Mesodermal cell (in vitro differentiated cells): ENCODE results near the gene ATP7B.

Experiments used
- H3K27ac ChIP-seq: 2 replicates; pipeline ENCODE4 v1.7.0; 2013; ENCODE audit warnings: mild to moderate bottlenecking, low read depth, low read length, moderate library complexity; ENCODE audit not compliant: severe bottlenecking
- H3K36me3 ChIP-seq: 2 replicates; pipeline ENCODE4 v1.7.1; 2013; ENCODE audit warnings: mild to moderate bottlenecking, low read length, moderate library complexity; ENCODE audit not compliant: control insufficient read depth, insufficient read depth
- H3K4me1 ChIP-seq: one replicate; pipeline ENCODE4 v1.7.1; 2013; ENCODE audit warnings: mild to moderate bottlenecking, low read length; ENCODE audit not compliant: insufficient read depth, control insufficient read depth, poor library complexity, severe bottlenecking
- H3K4me3 ChIP-seq: 2 replicates; pipeline ENCODE4 v1.7.0; 2013; ENCODE audit warnings: low read length, control low read depth, mild to moderate bottlenecking; ENCODE audit not compliant: insufficient read depth, poor library complexity, severe bottlenecking; ENCODE audit errors: extremely low read depth
- H3K9me3 ChIP-seq: 2 replicates; pipeline ENCODE4 v1.7.1; 2013; ENCODE audit warnings: mild to moderate bottlenecking, low read length, moderate library complexity; ENCODE audit not compliant: control insufficient read depth
- WGBS, 2 experiments: methylation state at CpG; one replicate each; pipeline ENCODE4 v1.1.5; 2013; ENCODE audit warnings: missing lambda C conversion rate in 2 of 2; ENCODE audit not compliant: insufficient coverage in 2 of 2; 5-methylcytosine and 5-hydroxymethylcytosine counted together

ATP7B gene

DNA sequence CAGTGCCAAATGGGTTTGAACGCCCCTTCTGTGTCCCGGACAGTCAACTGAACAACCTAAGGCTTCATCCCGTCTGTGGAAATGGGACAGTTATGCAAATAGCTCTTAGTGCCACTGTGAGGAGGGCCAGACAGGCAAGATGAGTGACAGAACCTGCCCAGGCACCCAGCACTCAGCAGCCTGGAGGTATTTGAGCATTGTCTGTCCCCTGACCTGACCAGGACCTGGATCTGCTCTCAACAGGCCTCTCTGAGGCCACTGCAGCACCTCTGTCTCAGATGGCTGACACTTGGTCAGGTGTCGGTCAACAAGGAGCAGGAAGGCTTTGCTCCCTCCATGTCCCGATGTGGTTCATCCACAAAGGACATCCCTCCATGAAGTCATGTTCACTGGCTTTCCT is 81.6 kb downstream of the ATP7B start:
- H3K36me3 ChIP-seq, result peaks cover 5% of the 10 kb centered on the region
- 91 to 95% methylated on average over 3 to 5 of the region's 5 CpGs for WGBS, 2 experiments

GRCh38 chr13:51928231-51928630 is 83.0 kb downstream of the ATP7B start:
- Histone ChIP-seq H3K36me3 (peaks cover 5% of the 10 kb centered on the region), H3K27ac (no peak overlapping the region), H3K4me1 (no peaks in the 10 kb centered on the region), H3K4me3 (no peak overlapping the region), H3K9me3 (no peaks in the 10 kb centered on the region)
- WGBS, 2 experiments, result 91 to 98% methylated on average over 5 to 9 of the region's 9 CpGs

More for the DNA sequence above, 81.6 kb downstream of the ATP7B start:
- Histone ChIP-seq H3K9me3 (no peaks in the 10 kb centered on the region), H3K4me1 (no peaks in the 10 kb centered on the region), H3K27ac (no peak overlapping the region), H3K4me3 (no peak overlapping the region)

GRCh38 chr13:51927129-51927528 is 84.1 kb downstream of the ATP7B start:
- WGBS, 2 experiments, result no CpG with 5 or more reads among the region's 7 CpGs
- Histone ChIP-seq H3K36me3 (peaks cover 5% of the 10 kb centered on the region), H3K27ac (no peak overlapping the region), H3K9me3 (no peaks in the 10 kb centered on the region), H3K4me1 (no peaks in the 10 kb centered on the region), H3K4me3 (no peak overlapping the region)

DNA sequence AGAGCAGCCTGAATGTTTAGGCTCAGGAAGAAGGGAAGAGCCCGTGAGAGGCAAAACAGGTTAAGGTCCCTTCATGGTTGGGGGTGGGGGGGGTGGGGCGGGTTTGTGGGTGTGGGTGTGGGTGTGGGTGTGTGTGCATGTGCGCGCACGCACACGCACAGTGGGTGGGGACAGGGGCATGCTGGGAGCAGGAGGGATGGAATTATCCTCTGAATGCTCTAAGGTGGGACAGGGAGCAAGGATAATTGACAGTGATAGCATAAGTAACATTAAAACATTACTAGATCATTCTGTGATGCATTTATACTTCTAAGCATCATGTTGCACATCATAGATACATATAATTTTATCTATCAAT is 84.7 kb downstream of the ATP7B start:
- Histone ChIP-seq H3K9me3 (no peaks in the 10 kb centered on the region), H3K4me1 (no peaks in the 10 kb centered on the region), H3K36me3 (no peaks in the 10 kb centered on the region), H3K27ac (no peak overlapping the region), H3K4me3 (no peak overlapping the region)
- no CpG with 5 or more reads among the region's 6 CpGs for WGBS, 2 experiments

DNA sequence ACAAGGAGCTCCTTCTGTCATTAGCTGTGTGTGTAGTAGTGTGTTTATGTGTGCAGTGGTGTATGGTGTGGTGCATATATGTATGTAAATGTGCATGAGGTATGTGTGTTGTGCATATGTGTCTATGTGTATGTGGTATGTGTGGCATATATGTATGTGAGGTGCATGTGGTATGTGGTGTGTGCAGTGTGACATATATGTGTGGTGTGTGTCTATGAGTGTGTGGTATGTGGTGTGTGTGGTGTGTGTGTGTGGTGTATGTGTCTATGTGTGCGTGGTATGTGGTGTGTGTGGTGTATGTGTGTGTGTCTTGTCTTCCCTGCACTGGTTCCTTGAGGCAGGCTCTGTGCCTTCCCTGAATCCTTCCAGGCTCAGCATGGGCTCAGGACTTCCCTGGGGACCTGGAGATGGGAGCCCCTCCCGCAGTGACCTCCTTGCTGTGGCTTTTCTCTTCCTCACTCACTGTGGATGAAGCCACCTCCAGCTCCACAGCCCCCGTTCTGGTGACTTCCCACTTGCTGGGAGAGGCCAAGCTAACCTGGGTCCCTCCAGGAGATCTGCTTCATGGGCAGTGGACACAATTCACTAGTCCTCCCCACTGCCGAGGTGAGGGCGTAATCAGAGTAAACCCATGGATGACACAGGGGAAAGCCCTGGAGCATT is 85.3 kb downstream of the ATP7B start:
- Histone ChIP-seq H3K9me3 (no peaks in the 10 kb centered on the region), H3K27ac (no peak overlapping the region), H3K4me3 (no peak overlapping the region), H3K4me1 (no peaks in the 10 kb centered on the region), H3K36me3 (no peaks in the 10 kb centered on the region)
- WGBS, 2 experiments, result 66% methylated on average over 2 to 3 of the region's 5 CpGs

DNA sequence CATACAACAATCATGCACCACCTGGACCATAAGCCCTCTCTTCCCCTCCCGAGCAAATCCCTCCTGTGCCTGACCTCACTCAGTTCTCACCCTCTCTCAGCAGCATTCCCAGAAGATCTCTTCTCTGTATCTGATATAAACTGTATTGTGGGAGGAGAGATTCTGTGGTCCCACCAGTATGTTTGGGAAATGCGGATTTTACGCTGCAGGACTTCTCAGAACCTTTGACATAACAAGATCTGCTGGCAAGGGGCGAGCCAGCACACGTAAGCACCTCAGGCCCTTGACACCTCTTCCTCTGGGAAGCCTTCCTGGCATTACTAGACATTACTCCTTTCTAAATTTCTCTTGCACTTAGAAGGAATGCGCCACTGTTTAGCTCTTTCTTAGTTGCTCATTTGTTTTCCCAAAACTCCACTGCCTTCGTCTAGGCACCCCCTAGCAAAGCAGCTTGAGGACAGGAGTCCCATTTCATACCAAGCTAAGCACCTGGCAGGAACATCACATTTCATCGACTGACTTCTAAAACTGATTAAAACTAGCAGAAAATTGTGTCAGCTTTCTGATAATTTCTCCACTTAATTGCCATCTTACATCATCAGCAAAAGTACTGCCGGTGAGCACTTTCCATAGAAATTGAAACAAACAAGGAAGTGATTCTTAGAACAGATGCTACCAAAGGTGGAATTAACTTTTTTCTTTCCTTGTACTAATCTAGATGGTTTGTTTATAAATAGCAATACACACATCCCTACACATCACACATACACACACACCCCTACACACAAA is 86.3 kb downstream of the ATP7B start:
- 89 to 93% methylated on average over 4 to 7 of the region's 9 CpGs for WGBS, 2 experiments
- H3K27ac ChIP-seq, result no peak overlapping the region
- H3K4me1 ChIP-seq, result no peaks in the 10 kb centered on the region
- H3K9me3 ChIP-seq, result no peaks in the 10 kb centered on the region
- no peaks in the 10 kb centered on the region for H3K36me3 ChIP-seq
- H3K4me3 ChIP-seq, result no peak overlapping the region

DNA sequence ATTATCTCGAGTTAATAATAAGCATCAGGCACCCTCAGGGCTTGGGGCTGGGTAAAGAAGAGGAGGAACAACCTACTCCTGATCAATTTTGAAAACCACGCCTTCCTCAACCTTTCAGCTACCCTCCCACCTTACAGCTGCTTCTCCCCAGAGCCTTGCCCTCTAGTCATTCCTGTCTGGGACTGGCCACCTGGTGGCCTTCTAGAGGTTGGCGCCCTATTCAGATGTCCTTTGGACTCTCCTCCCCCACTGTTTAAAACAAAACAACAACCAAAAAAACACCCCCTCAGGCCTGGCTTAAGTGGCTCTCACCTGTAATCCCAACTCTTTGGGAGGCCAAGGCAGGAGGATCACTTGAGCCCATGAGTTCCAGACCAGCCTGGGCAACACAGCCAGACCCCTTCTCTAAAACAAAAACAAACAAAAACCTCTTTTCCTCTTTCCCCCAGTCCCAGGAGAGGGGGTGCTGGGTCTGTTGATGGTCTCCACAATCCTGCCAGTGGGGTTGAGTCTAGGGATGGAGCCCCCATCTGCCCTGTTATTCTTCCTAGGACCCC is 87.2 kb downstream of the ATP7B start:
- H3K36me3 ChIP-seq, result no peaks in the 10 kb centered on the region
- H3K4me3 ChIP-seq, result no peak overlapping the region
- no peaks in the 10 kb centered on the region for H3K9me3 ChIP-seq
- 80 to 93% methylated on average over 2 to 3 of the region's 3 CpGs for WGBS, 2 experiments
- no peak overlapping the region for H3K27ac ChIP-seq
- H3K4me1 ChIP-seq, result no peaks in the 10 kb centered on the region

DNA sequence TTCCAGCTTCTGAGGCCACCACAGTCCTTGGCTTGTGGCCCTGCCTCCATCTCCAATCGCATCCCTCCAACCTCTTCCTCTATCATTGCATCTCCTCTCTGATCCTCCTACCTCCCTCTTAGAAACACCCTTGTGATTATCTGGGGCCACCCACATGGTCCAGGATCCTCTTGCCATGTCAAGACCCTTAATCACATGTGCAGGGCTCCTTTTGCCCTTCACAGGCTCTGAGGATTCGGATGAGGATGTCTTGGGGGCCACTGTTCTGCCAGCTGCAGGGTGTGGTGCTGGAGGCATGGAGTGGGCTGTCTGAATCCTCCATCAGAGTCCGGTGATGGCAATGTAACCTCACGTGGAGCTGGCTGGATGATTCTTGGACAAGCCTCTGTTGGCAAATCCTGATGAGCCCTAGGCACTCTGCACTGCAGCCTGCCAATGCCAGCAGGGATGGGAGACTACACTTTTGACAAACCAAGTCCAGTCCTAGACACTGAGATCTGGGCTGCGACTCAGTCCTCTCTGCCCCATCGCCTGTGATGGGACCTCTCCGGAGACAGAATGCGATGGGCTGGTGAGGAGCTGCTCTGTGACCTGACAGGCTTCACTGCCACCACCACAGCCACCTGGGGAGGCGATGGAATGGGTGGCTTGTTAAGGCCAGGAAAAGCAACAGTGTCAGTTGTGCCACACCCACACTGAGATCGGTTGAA is 88.3 kb downstream of the ATP7B start:
- no peak overlapping the region for H3K27ac ChIP-seq
- H3K4me1 ChIP-seq, result no peaks in the 10 kb centered on the region
- H3K4me3 ChIP-seq, result no peak overlapping the region
- no peaks in the 10 kb centered on the region for H3K9me3 ChIP-seq
- 95% methylated on average over 8 to 10 of the region's 10 CpGs for WGBS, 2 experiments
- H3K36me3 ChIP-seq, result no peaks in the 10 kb centered on the region

- WGBS, 2 experiments, result 89 to 95% methylated on average over 7 of the region's 14 CpGs
These were observed 89.2 kb downstream of the ATP7B start for GRCh38 chr13:51921790-51922740.

DNA sequence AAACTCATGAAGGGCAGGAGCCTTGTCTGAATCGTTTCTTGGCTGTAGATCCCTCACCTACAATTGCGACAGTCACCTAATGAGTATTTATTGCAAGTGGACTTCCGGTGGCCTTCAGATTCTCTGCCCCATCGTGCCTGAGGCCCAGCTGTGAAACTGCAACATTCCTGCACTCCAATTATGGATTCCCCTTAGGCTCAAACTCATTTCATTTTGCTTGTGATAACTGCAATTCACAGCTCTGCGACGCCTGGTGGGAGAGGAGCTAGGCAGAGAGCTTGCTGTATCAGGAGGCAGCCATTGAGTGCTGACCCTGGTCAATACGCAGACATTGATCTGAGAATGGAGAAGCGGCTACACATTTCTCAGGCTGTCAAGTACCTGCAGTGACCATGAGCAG is 90.5 kb downstream of the ATP7B start:
- H3K4me1 ChIP-seq, result no peaks in the 10 kb centered on the region
- 86 to 89% methylated on average over 8 of the region's 8 CpGs for WGBS, 2 experiments

More at GRCh38 chr13:51921790-51922740, 89.2 kb downstream of the ATP7B start:
- H3K4me1 ChIP-seq, result no peaks in the 10 kb centered on the region
- H3K4me3 ChIP-seq, result no peak overlapping the region
- no peaks in the 10 kb centered on the region for H3K36me3 ChIP-seq
- H3K27ac ChIP-seq, result no peak overlapping the region
- no peaks in the 10 kb centered on the region for H3K9me3 ChIP-seq

More for the DNA sequence above, 90.5 kb downstream of the ATP7B start:
- Histone ChIP-seq H3K9me3 (no peaks in the 10 kb centered on the region), H3K27ac (no peak overlapping the region), H3K36me3 (no peaks in the 10 kb centered on the region), H3K4me3 (no peak overlapping the region)
